ENCODE results near the gene DENND5A. TPM values are rescaled to one million over a fixed set of nuclear protein-coding genes. Genes with fewer than 3 reads are reported as not detected.

DENND5A gene
- total and polyA plus RNA-seq, 10 of the 15 experiments (the other 5 are each of a cell fraction or from before 2014, with no cell fraction given), result 15.6 to 157 (median 85.1) TPM

GRCh38 chr11:9274499-9275258 is 9.5 kb upstream of the DENND5A start:
- no peak overlapping the region for H3K4me3 ChIP-seq
- RAD21 ChIA-PET (ENCODE audit: unreplicated experiment), result no interaction called here

More at GRCh38 chr11:9274499-9275258, 9.5 kb upstream of the DENND5A start:
- TF ChIP-seq CHD1 (IDR thresholded peaks at IDR 0.05; ENCODE audit: low read depth, low read length) (no peak), HCFC1 (IDR thresholded peaks at IDR 0.05; ENCODE audit: low read length) (no peak), BCL11A (IDR thresholded peaks at IDR 0.05; ENCODE audit: low read depth, low read length) (no peak), BHLHE40 (IDR thresholded peaks at IDR 0.05; ENCODE audit: borderline replicate concordance in 1 of 2, low read depth in 2 of 2, low read length in 1 of 2) (no peak), BRCA1 (IDR thresholded peaks at IDR 0.05; ENCODE audit: low read depth, low read length) (no peak), RFX5 (IDR thresholded peaks at IDR 0.05; ENCODE audit: low read depth, low read length) (no peak), ZNF24 (IDR thresholded peaks at IDR 0.05) (no peak), NBN (IDR thresholded peaks at IDR 0.05) (no peak), ZNF274 (IDR thresholded peaks at IDR 0.05; ENCODE audit: insufficient read depth, insufficient read length) (no peak), ASH2L (IDR thresholded peaks at IDR 0.05; ENCODE audit: borderline replicate concordance, low read depth) (no peak), JUNB (IDR thresholded peaks at IDR 0.05) (no peak), CREB1 (IDR thresholded peaks at IDR 0.05; ENCODE audit: low read depth) (no peak), NFYA (IDR thresholded peaks at IDR 0.05; ENCODE audit: borderline replicate concordance, low read depth, low read length) (no peak)
- TF ChIP-seq, protein P1, sequence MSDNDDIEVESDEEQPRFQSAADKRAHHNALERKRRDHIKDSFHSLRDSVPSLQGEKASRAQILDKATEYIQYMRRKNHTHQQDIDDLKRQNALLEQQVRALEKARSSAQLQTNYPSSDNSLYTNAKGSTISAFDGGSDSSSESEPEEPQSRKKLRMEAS (IDR thresholded peaks at IDR 0.05; ENCODE audit: low read depth, low read length), result no peak
- no peaks in the 10 kb centered on the region for H3K27me3 ChIP-seq (replicated peaks in 1 of 2; ENCODE audit: control insufficient read depth in 2 of 2, insufficient read depth in 2 of 2, low read length in 1 of 2)
- H3K36me3 ChIP-seq (ENCODE audit: control insufficient read depth in 2 of 2, insufficient read depth in 2 of 2, low read length in 1 of 2), result no peaks in the 10 kb centered on the region
- no peaks in the 10 kb centered on the region for H4K20me1 ChIP-seq (ENCODE audit: control insufficient read depth, insufficient read depth)
- ATAC-seq, result no peak
- no peak overlapping the region for H2AFZ ChIP-seq (ENCODE audit: control insufficient read depth, low read depth, low read length)
- no peak overlapping the region for H3K27ac ChIP-seq (ENCODE audit: control insufficient read depth, insufficient read depth)
- BruUV-seq (replicated peaks), result no TSS peak
- H3K79me2 ChIP-seq (ENCODE audit: control insufficient read depth, insufficient read depth, low read length), result no peaks in the 10 kb centered on the region
- POLR2A ChIA-PET, result interaction anchor here (0.6 to 0.9 kb wide), 2 partner anchors 72 to 368 kb away, joined by 4 read pairs; no protein-coding TSS in a partner anchor
- no peaks in the 10 kb centered on the region for H3K4me1 ChIP-seq (ENCODE audit: control insufficient read depth, insufficient read depth, low read length)
- DNase-seq (ENCODE audit: low read depth, low spot score), result no peak
- intact Hi-C loops (cut with micrococcal nuclease; ENCODE audit: unreplicated experiment) (no loop called here), in situ Hi-C loops (cut with MboI) (no loop called here)
- H3K9ac ChIP-seq (ENCODE audit: control insufficient read depth, insufficient read depth, low read length), result no peak overlapping the region
- H3K4me2 ChIP-seq (ENCODE audit: control insufficient read depth, insufficient read depth), result no peak overlapping the region
- no peaks in the 10 kb centered on the region for H3K9me3 ChIP-seq (replicated peaks; ENCODE audit: control insufficient read depth, insufficient read depth, low read length)
- WGBS (ENCODE audit: insufficient coverage, insufficient replicate concordance, low lambda C conversion rate, missing lambda C conversion rate), result 92% methylated on average over 7 of the region's 8 CpGs
- FAIRE-seq, result no peak
- SMC1A ChIA-PET (ENCODE audit: uncharacterized antibody, unreplicated experiment), result interaction anchor here (0.8 to 1.2 kb wide), 3 partner anchors 66 to 232 kb away, joined by 3 read pairs; no protein-coding TSS in a partner anchor
- CTCF ChIA-PET, result no interaction called here
